K562 (cell line): ENCODE results near the gene NHS. TPM values are rescaled to one million over a fixed set of nuclear protein-coding genes. Genes with fewer than 3 reads are reported as not detected.

Source experiments
- ATAC-seq: fragments of 200-7000 bp; cut with Tn5 transposase; 3 replicates; pipeline ENCODE4 v1.9.1; 2020; ENCODE audit warnings: moderate library complexity
- BruUV-seq: library from RNA; stranded (reverse); fragments of 400-500 nt; replicated peaks from 2 replicates; lab custom pipeline; 2021; lab: Mats Ljungman, UMichigan
- CTCF ChIA-PET: fragments of 300-600 bp; formaldehyde crosslinking; extraction: SDS; loops from one replicate; lab custom pipeline; 2021; ENCODE audit warnings: low intra/inter-chr PET ratio; lab: Yijun Ruan, JAX
- POLR2A ChIA-PET: fragments of 300-600, 350-650 bp; sonication (Branson Sonifier 250); formaldehyde crosslinking; extraction: SDS; loops from one replicate; lab custom pipeline; 2021; ENCODE audit warnings: antibody characterized with exemption, inconsistent platforms; lab: Yijun Ruan, JAX
- DNase-seq, 4 experiments: peaks; one replicate each; pipeline versions ENCODE4 v3.0.0 to v3.0.0-alpha.2; 2011 to 2018; ENCODE audit warnings: low spot score in 3 of 4, mixed read lengths in 3 of 4; ENCODE audit errors: extremely low read depth in 1 of 4
- FAIRE-seq: peaks from 2 replicates; lab custom pipeline; 2011; peaks lifted over from hg19 to GRCh38; lab: Jason Lieb, UNC
- H2AFZ ChIP-seq: 2 replicates; pipeline ENCODE4 v1.6.0; 2011; ENCODE audit warnings: low read depth, low read length, control low read depth, inconsistent platforms
- H3K27ac ChIP-seq: fragments of 200-600 bp; 3 replicates; pipeline ENCODE4 v1.8.0; 2011; ENCODE audit warnings: low read depth, mild to moderate bottlenecking, control low read depth, inconsistent platforms, low read length, moderate library complexity, mixed read lengths; ENCODE audit errors: extremely low read depth
- H3K27me3 ChIP-seq, 2 experiments: fragments of 300-600 bp in 1 of 2; 2 replicates in 1 of 2; 3 replicates in 1 of 2; pipeline versions ENCODE4 v1.6.0 to v1.8.0; 2011; ENCODE audit warnings: inconsistent platforms in 2 of 2, low read length in 2 of 2, mild to moderate bottlenecking in 1 of 2, mixed read lengths in 1 of 2, moderate library complexity in 1 of 2; ENCODE audit not compliant: control insufficient read depth in 2 of 2, insufficient read depth in 2 of 2
- H3K36me3 ChIP-seq: fragments of 300-600 bp; 3 replicates; pipeline ENCODE4 v1.8.0; 2011; ENCODE audit warnings: mild to moderate bottlenecking, low read length, inconsistent platforms; ENCODE audit not compliant: control insufficient read depth, insufficient read depth
- H3K4me1 ChIP-seq, 2 experiments: fragments of 200-600 bp in 1 of 2; replicated peaks in 1 of 2; 2 replicates in 1 of 2; 3 replicates in 1 of 2; pipeline versions ENCODE4 v1.5.1 to v1.8.0; 2011; ENCODE audit warnings: inconsistent platforms in 2 of 2, low read length in 2 of 2, mild to moderate bottlenecking in 1 of 2, mixed read lengths in 1 of 2, moderate library complexity in 1 of 2; ENCODE audit not compliant: control insufficient read depth in 2 of 2, insufficient read depth in 2 of 2
- H3K4me2 ChIP-seq: 2 replicates; pipeline ENCODE4 v1.6.1; 2011; ENCODE audit warnings: low read length, control low read depth, inconsistent platforms, mixed read lengths; ENCODE audit not compliant: insufficient read depth
- H3K4me3 ChIP-seq: fragments of 200-600 bp; sonication (generic), shearing (Covaris generic); 2 replicates; pipeline ENCODE4 v1.5.1; 2016; ENCODE audit warnings: control low read depth, inconsistent platforms
- H3K79me2 ChIP-seq: fragments of 200-600 bp; 3 replicates; pipeline ENCODE4 v1.8.0; 2011; ENCODE audit warnings: low read length, inconsistent platforms; ENCODE audit not compliant: control insufficient read depth, insufficient read depth
- H3K9ac ChIP-seq, 2 experiments: 2 replicates each; pipeline versions ENCODE4 v1.6.0 to v1.6.1; 2011; ENCODE audit warnings: low read depth in 2 of 2, low read length in 2 of 2, control low read depth in 1 of 2, inconsistent platforms in 1 of 2, mild to moderate bottlenecking in 1 of 2, mixed read lengths in 1 of 2; ENCODE audit not compliant: insufficient read depth in 1 of 2
- H3K9me1 ChIP-seq: one replicate; pipeline ENCODE4 v1.6.0; 2011; ENCODE audit warnings: inconsistent platforms, mild to moderate bottlenecking, low read length, moderate library complexity; ENCODE audit not compliant: control insufficient read depth, insufficient read depth
- H3K9me3 ChIP-seq: replicated peaks from 2 replicates; pipeline ENCODE4 v1.5.1; 2011; ENCODE audit warnings: low read depth, low read length, inconsistent platforms; ENCODE audit not compliant: control insufficient read depth, insufficient read depth
- H4K20me1 ChIP-seq: replicated peaks from 2 replicates; pipeline ENCODE4 v1.6.1; 2011; ENCODE audit warnings: low read length, inconsistent platforms, mixed read lengths; ENCODE audit not compliant: control insufficient read depth, insufficient read depth
- ADNP ChIP-seq: fragments of 200-800 bp; sonication (Bioruptor generic); IDR thresholded peaks from 2 replicates; pipeline ENCODE4 v1.6.1; 2016; ENCODE audit warnings: missing genetic modification characterization, missing compliant biosample characterization
- ARNT ChIP-seq, 2 experiments: fragments of 450-650 bp; IDR thresholded peaks; 2 replicates each; pipeline ENCODE4 v1.6.1; 2016; ENCODE audit warnings: mild to moderate bottlenecking in 1 of 2
- CCAR2 ChIP-seq: fragments of 200-400 bp; formaldehyde crosslinking; IDR thresholded peaks from 2 replicates; pipeline ENCODE4 v1.6.1; 2017; ENCODE audit warnings: mild to moderate bottlenecking, low read depth, low read length
- KLF1 ChIP-seq: fragments of 450-650 bp; IDR thresholded peaks from 2 replicates; pipeline ENCODE4 v1.6.1; 2016; ENCODE audit warnings: missing genetic modification characterization, missing compliant biosample characterization
- ZC3H4 ChIP-seq: sonication (generic); formaldehyde crosslinking; IDR thresholded peaks from 2 replicates; pipeline ENCODE4 v1.9.0; 2021; ENCODE audit warnings: missing genetic modification reagents, borderline replicate concordance
- ZNF121 ChIP-seq: sonication (generic); formaldehyde crosslinking; conservative IDR thresholded peaks from 2 replicates; pipeline ENCODE4 v1.8.0; 2022; ENCODE audit warnings: missing genetic modification reagents
- in situ Hi-C: fragments of 300-500 bp; cut with MboI; formaldehyde crosslinking; loops from 4 replicates; pipeline ENCODE4 v1.15.0; 2018; ENCODE audit warnings: inconsistent platforms, mixed read lengths
- intact Hi-C: fragments of 100-400 bp; cut with micrococcal nuclease; formaldehyde crosslinking; loops from 2 replicates; pipeline ENCODE4 v1.14.2; 2022
- polyA plus RNA-seq, 8 experiments: library from polyadenylated mRNA; depleted of rRNA in 4 of 8; stranded (reverse) in 5 of 8; unstranded in 3 of 8; fragments of >200 nt; fragmentation: Nextera tagmentation in 2 of 8; fragmentation: Illumina TruSeq in 1 of 8; extraction: Ambion mirVana in 2 of 8; extraction: Trizol in 1 of 8; gene quantifications; 2 replicates each; pipeline versions ENCODE4 v1.2.1 to v1.2.3, GENCODE V29; 2011 to 2014; ENCODE audit warnings: inconsistent platforms in 1 of 8, missing spikeins in 1 of 8
- total RNA-seq, 7 experiments: library from RNA; depleted of rRNA in 6 of 7; stranded (reverse); fragments of >200 nt in 6 of 7; fragmentation: Illumina TruSeq in 2 of 7; extraction: Trizol in 2 of 7; gene quantifications; 2 replicates each; pipeline versions ENCODE4 v1.2.1 to v1.2.3, GENCODE V29; 2011 to 2021; ENCODE audit warnings: low replicate concordance in 1 of 7

Gene NHS
- total and polyA plus RNA-seq, 9 of the 15 experiments (the other 6 are each of a cell fraction or from before 2014, with no cell fraction given): 0.02 TPM; not detected in 8

DNA sequence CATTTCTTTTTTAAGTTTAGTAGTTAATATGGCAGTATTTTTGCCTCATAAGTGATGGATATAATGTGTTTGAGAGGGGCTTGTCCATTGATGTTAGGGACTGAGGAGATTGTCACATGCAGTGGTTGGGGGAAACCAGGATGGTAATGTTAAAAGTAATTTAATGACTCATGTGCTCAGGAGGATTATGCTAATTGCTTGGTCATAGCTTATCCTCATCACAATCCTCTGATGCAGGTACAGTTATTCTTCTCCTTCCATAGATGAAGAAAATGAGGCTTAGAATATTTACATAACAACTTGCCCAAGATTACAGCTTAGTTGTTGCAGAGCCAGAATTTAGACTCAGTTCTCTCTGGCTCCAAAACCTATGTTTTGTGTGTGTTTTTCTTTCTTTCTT lies 267.9 kb downstream of the NHS start:
- intact Hi-C loops (no loop called here), in situ Hi-C loops (no loop called here)
- no peak for ATAC-seq
- no TSS peak for BruUV-seq
- Histone ChIP-seq H3K9me3 (no peaks in the 10 kb centered on the region), H4K20me1 (no peaks in the 10 kb centered on the region), H2AFZ (no peak overlapping the region), H3K4me1 (no peaks in the 10 kb centered on the region), H3K79me2 (no peaks in the 10 kb centered on the region), H3K27me3 (no peaks in the 10 kb centered on the region), H3K27ac (no peak overlapping the region), H3K4me2 (no peak overlapping the region), H3K4me3 (no peak overlapping the region), H3K36me3 (no peaks in the 10 kb centered on the region), H3K9ac (no peak overlapping the region), H3K9me1 (no peaks in the 10 kb centered on the region)
- CTCF ChIA-PET: no interaction called here
- TF ChIP-seq KLF1 (no peak), ARNT (IDR thresholded peaks at IDR 0.05) (no peak), CCAR2 (no peak)
- no peak for DNase-seq
- POLR2A ChIA-PET: no interaction called here
- FAIRE-seq: no peak

DNA sequence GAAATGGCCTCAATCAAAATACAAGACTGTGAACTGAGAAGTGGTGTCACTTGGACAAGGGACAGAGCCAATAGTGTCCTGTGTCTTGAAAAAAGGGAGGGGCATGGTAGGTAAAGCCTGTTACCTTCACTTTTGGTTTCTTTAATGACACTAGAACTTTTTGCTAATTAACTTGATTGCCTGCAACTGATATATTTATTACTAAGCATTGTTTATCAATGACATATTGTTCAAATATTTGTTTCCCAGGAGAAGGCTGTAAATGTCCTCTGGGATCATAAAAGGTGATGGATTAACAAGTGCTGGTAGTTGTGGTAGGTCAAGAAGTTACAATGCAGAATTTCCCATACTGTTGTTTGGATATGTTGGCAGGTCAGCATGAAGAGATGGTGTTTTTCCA lies 268.5 kb downstream of the NHS start:
- intact Hi-C loops: no loop called here
- BruUV-seq: no TSS peak
- Histone ChIP-seq H2AFZ (no peak overlapping the region), H3K9me3 (no peaks in the 10 kb centered on the region), H3K4me1 (no peaks in the 10 kb centered on the region), H3K9ac (no peak overlapping the region), H3K9me1 (no peaks in the 10 kb centered on the region), H3K27ac (no peak overlapping the region), H3K4me2 (no peak overlapping the region), H3K79me2 (no peaks in the 10 kb centered on the region), H3K4me3 (no peak overlapping the region), H4K20me1 (no peaks in the 10 kb centered on the region), H3K36me3 (no peaks in the 10 kb centered on the region), H3K27me3 (no peaks in the 10 kb centered on the region)
- in situ Hi-C loops: no loop called here
- CTCF ChIA-PET: no interaction called here
- ATAC-seq (no peak), FAIRE-seq (no peak), DNase-seq (no peak)
- POLR2A ChIA-PET: no interaction called here
- TF ChIP-seq ADNP (no peak), ZC3H4 (CRISPR knock-in tag) (no peak), ZNF121 (CRISPR knock-in tag) (no peak)
